HEK293 (cell line): ENCODE measurements around the gene ATP2A3.

Experiments
- GLI4 ChIP-seq: fragments of 450-650 bp; formaldehyde crosslinking; IDR thresholded peaks from 2 replicates; pipeline ENCODE4 v1.5.1; 2016; ENCODE audit warnings: missing biosample characterization, missing genetic modification characterization
- HIC1 ChIP-seq: fragments of 450-650 bp; formaldehyde crosslinking; IDR thresholded peaks from 2 replicates; pipeline ENCODE4 v1.5.1; 2016; ENCODE audit warnings: missing biosample characterization, missing genetic modification characterization
- KLF16 ChIP-seq: fragments of 450-650 bp; formaldehyde crosslinking; IDR thresholded peaks from 2 replicates; pipeline ENCODE4 v1.5.1; 2017; ENCODE audit warnings: missing biosample characterization, missing genetic modification characterization
- KLF7 ChIP-seq: fragments of 450-650 bp; formaldehyde crosslinking; IDR thresholded peaks from 2 replicates; pipeline ENCODE4 v1.5.1; 2016; ENCODE audit warnings: missing biosample characterization, missing genetic modification characterization, borderline replicate concordance
- MEIS1 ChIP-seq: sonication (generic); formaldehyde crosslinking; IDR thresholded peaks from 2 replicates; pipeline ENCODE4 v1.8.1; 2022; ENCODE audit warnings: missing genetic modification reagents, mild to moderate bottlenecking, borderline replicate concordance
- PRDM4 ChIP-seq: fragments of 450-650 bp; formaldehyde crosslinking; IDR thresholded peaks from 2 replicates; pipeline ENCODE4 v1.5.1; 2017; ENCODE audit warnings: missing biosample characterization, missing genetic modification characterization
- PRDM6 ChIP-seq: fragments of 450-650 bp; formaldehyde crosslinking; IDR thresholded peaks from 2 replicates; pipeline ENCODE4 v1.5.1; 2017; ENCODE audit warnings: missing biosample characterization, missing genetic modification characterization
- SALL2 ChIP-seq: fragments of 450-650 bp; formaldehyde crosslinking; IDR thresholded peaks from 2 replicates; pipeline ENCODE4 v1.5.0; 2017; ENCODE audit warnings: missing biosample characterization, mild to moderate bottlenecking, missing genetic modification characterization, borderline replicate concordance
- SETDB1 ChIP-seq: IDR thresholded peaks from one replicate; pipeline ENCODE4 v1.6.1; 2017; ENCODE audit warnings: mild to moderate bottlenecking, low read length, moderate library complexity, mixed read lengths; ENCODE audit not compliant: insufficient read length
- ZBTB44 ChIP-seq: fragments of 450-650 bp; IDR thresholded peaks from 2 replicates; pipeline ENCODE4 v1.5.1; 2018; ENCODE audit warnings: missing biosample characterization, mild to moderate bottlenecking, missing genetic modification characterization
- ZBTB7A ChIP-seq: fragments of 450-650 bp; formaldehyde crosslinking; IDR thresholded peaks from 2 replicates; pipeline ENCODE4 v1.5.1; 2016; ENCODE audit warnings: low read depth, missing biosample characterization, missing genetic modification characterization
- ZFP3 ChIP-seq: fragments of 450-650 bp; formaldehyde crosslinking; IDR thresholded peaks from 2 replicates; pipeline ENCODE4 v1.5.1; 2016; ENCODE audit warnings: low read depth, missing biosample characterization, missing genetic modification characterization
- ZNF112 ChIP-seq: fragments of 450-650 bp; formaldehyde crosslinking; IDR thresholded peaks from 2 replicates; pipeline ENCODE4 v1.5.0; 2017; ENCODE audit warnings: missing biosample characterization, missing genetic modification characterization
- ZNF121 ChIP-seq: fragments of 450-650 bp; formaldehyde crosslinking; IDR thresholded peaks from 2 replicates; pipeline ENCODE4 v1.5.1; 2016; ENCODE audit warnings: missing biosample characterization, missing genetic modification characterization
- ZNF133 ChIP-seq: fragments of 450-650 bp; formaldehyde crosslinking; IDR thresholded peaks from 2 replicates; pipeline ENCODE4 v1.5.1; 2016; ENCODE audit warnings: missing biosample characterization, missing genetic modification characterization
- ZNF174 ChIP-seq: fragments of 450-650 bp; formaldehyde crosslinking; IDR thresholded peaks from 2 replicates; pipeline ENCODE4 v1.5.0; 2017; ENCODE audit warnings: missing biosample characterization, mild to moderate bottlenecking, missing genetic modification characterization
- ZNF184 ChIP-seq: fragments of 450-650 bp; IDR thresholded peaks from 2 replicates; pipeline ENCODE4 v1.5.1; 2018; ENCODE audit warnings: missing biosample characterization, mild to moderate bottlenecking, missing genetic modification characterization
- ZNF211 ChIP-seq: fragments of 450-650 bp; formaldehyde crosslinking; IDR thresholded peaks from 2 replicates; pipeline ENCODE4 v1.5.1; 2016; ENCODE audit warnings: low read depth, missing biosample characterization, missing genetic modification characterization
- ZNF248 ChIP-seq: fragments of 450-650 bp; formaldehyde crosslinking; IDR thresholded peaks from 2 replicates; pipeline ENCODE4 v1.5.1; 2017; ENCODE audit warnings: missing biosample characterization, missing genetic modification characterization
- ZNF350 ChIP-seq: fragments of 450-650 bp; formaldehyde crosslinking; IDR thresholded peaks from 2 replicates; pipeline ENCODE4 v1.5.0; 2017; ENCODE audit warnings: missing biosample characterization, mild to moderate bottlenecking, missing genetic modification characterization
- ZNF391 ChIP-seq: fragments of 450-650 bp; formaldehyde crosslinking; IDR thresholded peaks from 2 replicates; pipeline ENCODE4 v1.5.1; 2016; ENCODE audit warnings: low read depth, missing biosample characterization, missing genetic modification characterization, borderline replicate concordance
- ZNF416 ChIP-seq: fragments of 450-650 bp; formaldehyde crosslinking; IDR thresholded peaks from 2 replicates; pipeline ENCODE4 v1.5.1; 2016; ENCODE audit warnings: missing biosample characterization, missing genetic modification characterization
- ZNF530 ChIP-seq: fragments of 450-650 bp; formaldehyde crosslinking; IDR thresholded peaks from 2 replicates; pipeline ENCODE4 v1.5.1; 2016; ENCODE audit warnings: low read depth, missing biosample characterization, missing genetic modification characterization
- ZNF558 ChIP-seq: fragments of 450-650 bp; formaldehyde crosslinking; IDR thresholded peaks from 2 replicates; pipeline ENCODE4 v1.5.1; 2016; ENCODE audit warnings: missing biosample characterization, missing genetic modification characterization
- ZNF580 ChIP-seq: fragments of 450-650 bp; formaldehyde crosslinking; IDR thresholded peaks from 2 replicates; pipeline ENCODE4 v1.5.1; 2016; ENCODE audit warnings: missing biosample characterization, missing genetic modification characterization
- ZNF585B ChIP-seq: fragments of 450-650 bp; formaldehyde crosslinking; IDR thresholded peaks from 2 replicates; pipeline ENCODE4 v1.5.1; 2016; ENCODE audit warnings: missing biosample characterization, missing genetic modification characterization
- ZNF658 ChIP-seq: fragments of 450-650 bp; formaldehyde crosslinking; IDR thresholded peaks from 2 replicates; pipeline ENCODE4; 2016; ENCODE audit warnings: missing biosample characterization, missing genetic modification characterization
- ZNF701 ChIP-seq: fragments of 450-650 bp; formaldehyde crosslinking; IDR thresholded peaks from 2 replicates; pipeline ENCODE4 v1.5.1; 2016; ENCODE audit warnings: missing biosample characterization, missing genetic modification characterization
- ZNF76 ChIP-seq: fragments of 450-650 bp; formaldehyde crosslinking; IDR thresholded peaks from 2 replicates; pipeline ENCODE4; 2016; ENCODE audit warnings: low read depth, missing biosample characterization, missing genetic modification characterization, borderline replicate concordance
- ZNF776 ChIP-seq: fragments of 450-650 bp; formaldehyde crosslinking; IDR thresholded peaks from 2 replicates; pipeline ENCODE4 v1.5.0; 2017; ENCODE audit warnings: missing biosample characterization, missing genetic modification characterization, borderline replicate concordance
- ZXDB ChIP-seq: fragments of 450-650 bp; formaldehyde crosslinking; IDR thresholded peaks from 2 replicates; pipeline ENCODE4 v1.5.1; 2016; ENCODE audit warnings: missing biosample characterization, missing genetic modification characterization

Gene ATP2A3

GRCh38 chr17:3888343-3889171, 75.7 kb downstream of the ATP2A3 start (continued):
- TF ChIP-seq ZNF530 (no peak), ZNF658 (no peak), ZNF585B (no peak), SETDB1 (peak; percentile 42), ZNF184 (tag by site-specific recombination) (no peak), ZNF391 (0 out of 2 replicates have a peak, but pooled peaks have one; percentile 62), ZNF416 (tag by site-specific recombination) (no peak), HIC1 (tag by site-specific recombination) (peak; percentile 76), KLF16 (tag by site-specific recombination) (0 out of 2 replicates have a peak, but pooled peaks have one; percentile 75), ZNF701 (no peak), ZNF776 (tag by site-specific recombination) (no peak), ZXDB (peak; percentile 84; the same call in 1 of the 2 replicates), KLF7 (tag by site-specific recombination) (0 out of 2 replicates have a peak, but pooled peaks have one; percentile 69), ZNF133 (no peak), MEIS1 (CRISPR knock-in tag) (no peak; the same call in 1 of the 2 replicates), ZNF558 (tag by site-specific recombination) (no peak), ZNF211 (tag by site-specific recombination) (no peak), ZNF248 (tag by site-specific recombination) (no peak), SALL2 (tag by site-specific recombination) (0 out of 2 replicates have a peak, but pooled peaks have one; percentile 66), ZBTB44 (tag by site-specific recombination) (no peak), ZNF76 (tag by site-specific recombination) (peak; percentile 57; the same call in 1 of the 2 replicates), ZBTB7A (tag by site-specific recombination) (peak; percentile 88; the same call in 1 of the 2 replicates), ZNF174 (tag by site-specific recombination) (no peak), ZNF580 (tag by site-specific recombination) (0 out of 2 replicates have a peak, but pooled peaks have one; percentile 6), PRDM4 (tag by site-specific recombination) (no peak; the same call in none of the 2 replicates), ZNF112 (tag by site-specific recombination) (no peak), ZFP3 (tag by site-specific recombination) (no peak), PRDM6 (no peak), ZNF350 (tag by site-specific recombination) (no peak), GLI4 (tag by site-specific recombination) (peak; percentile 85; the same call in 1 of the 2 replicates), ZNF121 (no peak)
